Measurements from ENCODE around the gene IDH2.
"Not testable (repeated sequence)": the region's sequence is repeated elsewhere in the genome, so short reads cannot be mapped to it uniquely, and the experiment has no call there.

The IDH2 gene

DNA sequence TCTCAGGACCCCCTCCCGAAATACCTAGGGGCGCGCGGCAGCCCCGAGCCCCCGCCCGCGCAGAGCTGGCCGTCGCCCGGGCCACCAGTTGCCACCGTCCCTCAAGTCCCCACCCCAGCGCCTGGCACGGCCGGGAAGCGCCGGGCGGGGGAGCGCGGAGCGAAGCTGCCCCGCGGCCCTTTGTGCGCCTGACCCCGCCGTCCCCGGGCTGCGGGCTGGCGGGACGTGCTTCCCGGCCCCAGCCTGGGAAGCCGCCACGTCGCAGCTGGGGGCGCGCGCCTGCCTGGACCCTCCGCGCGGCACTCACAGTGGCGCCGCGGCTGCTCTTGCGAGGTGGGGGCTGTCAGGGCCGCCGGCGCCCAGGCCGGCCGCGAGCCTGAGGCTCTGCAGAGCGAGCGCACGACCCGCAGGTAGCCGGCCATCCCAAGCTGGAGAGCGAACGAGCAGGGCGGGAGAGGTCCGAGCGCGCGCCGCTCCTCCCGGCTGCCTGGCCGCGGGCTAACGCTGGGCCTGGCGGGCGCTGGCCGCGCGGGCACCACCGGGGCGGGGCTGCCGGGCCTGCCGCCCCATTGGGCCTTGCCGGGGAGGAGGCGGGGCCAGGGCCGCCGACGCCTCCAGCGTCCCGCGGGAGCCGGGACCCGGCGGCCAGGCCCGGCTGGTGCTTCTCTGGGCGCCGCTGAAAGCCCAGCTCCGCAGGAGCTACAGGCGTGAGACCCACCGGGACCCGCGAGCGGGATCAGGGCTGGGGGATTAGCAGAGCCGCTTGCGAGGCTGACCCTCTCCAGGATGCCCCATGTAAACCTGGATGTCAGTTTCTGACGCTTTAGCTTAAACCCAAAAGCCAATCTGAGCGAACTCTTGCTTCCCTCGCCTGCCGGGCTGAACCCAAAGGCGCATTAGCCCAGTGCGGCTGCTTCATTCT, at the start of gene IDH2:
TSS of gene IDH2 (minus strand) at position 500 of the 922 bp plus-strand sequence. CDS start at position 422, 78 bp downstream.
- peak; percentile 92 for DNase-seq

- not testable (repeated sequence) for DNase-seq
These were observed 48.3 kb upstream of the IDH2 start for GRCh38 chr15:90150551-90150950.

DNA sequence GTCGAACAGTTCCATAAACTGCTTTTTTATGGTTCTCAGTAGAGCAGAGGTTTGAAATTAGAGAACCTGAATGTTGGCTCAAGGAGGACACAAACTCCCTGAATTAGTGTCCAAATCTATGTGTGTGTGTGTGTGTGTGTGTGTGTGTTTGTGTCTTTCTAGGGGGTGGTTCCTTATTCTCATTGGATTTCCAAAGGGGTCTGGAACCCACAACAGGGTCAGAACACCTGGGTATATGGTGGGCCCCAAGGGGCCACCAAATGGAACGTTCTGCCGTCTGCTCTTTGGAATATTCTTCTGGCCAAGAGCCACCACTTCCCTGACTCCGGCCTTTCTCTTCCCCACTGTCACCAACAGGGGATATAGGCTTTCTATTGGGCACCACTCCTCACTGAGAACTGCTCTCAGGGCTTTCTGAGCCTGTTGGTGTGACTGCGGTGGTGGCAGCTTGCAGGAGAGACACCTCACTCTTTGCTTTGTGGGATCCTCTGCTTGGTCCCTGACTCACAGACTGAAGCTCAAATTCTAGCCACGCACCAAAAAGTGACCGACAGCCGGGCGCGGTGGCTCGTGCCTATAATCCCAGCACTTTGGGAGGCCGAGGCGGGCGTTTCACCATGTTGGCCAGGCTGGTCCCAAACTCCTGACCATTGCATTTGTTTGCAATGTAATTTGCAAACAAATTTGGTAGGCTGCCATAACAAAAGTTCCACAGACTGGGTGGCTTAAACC, 47.5 kb upstream of the IDH2 start:
- no peak for DNase-seq

DNA sequence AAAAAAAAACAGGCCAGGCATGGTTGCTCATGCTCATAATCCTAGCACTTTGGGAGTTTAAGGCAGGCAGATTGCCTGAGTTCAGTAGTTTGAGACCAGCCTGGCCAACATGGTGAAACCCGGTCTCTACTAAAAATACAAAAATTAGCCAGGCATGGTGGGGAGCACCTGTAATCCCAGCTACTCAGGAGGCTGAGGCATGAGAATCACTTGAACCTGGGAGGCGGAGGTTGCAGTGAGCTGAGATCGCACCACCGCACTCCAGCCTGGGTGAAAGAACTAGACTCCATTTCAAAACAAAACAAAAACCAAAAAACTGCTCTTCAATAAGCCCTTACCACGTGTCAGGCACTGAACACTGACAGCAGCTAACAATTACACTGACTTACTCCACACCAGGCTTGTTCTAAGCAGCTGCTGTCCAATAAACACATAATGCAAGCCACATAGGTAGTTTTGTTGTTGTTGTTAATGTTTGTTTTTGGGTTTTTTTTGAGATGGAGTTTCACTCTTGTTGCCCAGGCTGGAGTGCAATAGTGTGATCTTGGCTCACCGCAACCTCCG, 44.0 kb upstream of the IDH2 start:
- DNase-seq, result not testable (repeated sequence)

DNA sequence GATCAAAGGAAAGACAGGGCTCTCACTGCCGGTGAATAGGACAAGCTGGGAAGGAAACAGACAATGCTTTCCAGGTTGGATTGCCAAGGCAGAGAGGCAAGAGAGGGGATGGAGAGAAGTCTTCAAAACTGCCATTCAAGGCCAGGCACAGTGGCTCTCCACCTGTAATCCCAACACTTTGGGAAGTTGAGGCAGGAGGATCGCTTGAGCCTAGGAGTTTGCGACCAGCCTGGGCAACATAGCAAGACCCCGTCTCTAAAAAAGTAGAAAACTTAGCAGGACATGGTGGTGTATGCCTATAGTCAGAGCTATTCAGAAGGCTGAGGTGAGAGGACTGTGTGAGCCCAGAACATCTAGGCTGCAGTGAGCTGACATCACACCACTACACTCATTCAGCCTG, 43.5 kb upstream of the IDH2 start:
- DNase-seq, result no peak

DNA sequence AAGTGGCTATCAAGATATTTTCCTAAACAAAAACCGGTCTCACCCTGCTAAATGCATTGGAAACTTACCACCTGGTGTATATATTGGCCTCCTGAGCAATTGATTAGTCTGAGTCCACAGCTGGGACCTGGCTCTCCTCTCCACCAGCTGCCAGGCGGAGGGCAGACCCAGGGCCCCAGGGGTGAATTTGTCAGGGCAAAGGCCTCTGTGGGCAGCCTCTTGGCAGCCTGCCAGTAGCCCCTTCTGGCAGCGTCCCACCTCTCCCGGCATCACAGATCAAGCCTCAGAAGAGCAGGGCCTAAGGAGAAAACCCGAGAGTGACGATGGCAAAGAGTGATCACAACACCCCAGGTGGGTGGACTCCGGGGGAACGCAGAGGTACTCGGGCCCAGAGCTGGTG, 43.0 kb upstream of the IDH2 start:
- DNase-seq, result no peak

DNA sequence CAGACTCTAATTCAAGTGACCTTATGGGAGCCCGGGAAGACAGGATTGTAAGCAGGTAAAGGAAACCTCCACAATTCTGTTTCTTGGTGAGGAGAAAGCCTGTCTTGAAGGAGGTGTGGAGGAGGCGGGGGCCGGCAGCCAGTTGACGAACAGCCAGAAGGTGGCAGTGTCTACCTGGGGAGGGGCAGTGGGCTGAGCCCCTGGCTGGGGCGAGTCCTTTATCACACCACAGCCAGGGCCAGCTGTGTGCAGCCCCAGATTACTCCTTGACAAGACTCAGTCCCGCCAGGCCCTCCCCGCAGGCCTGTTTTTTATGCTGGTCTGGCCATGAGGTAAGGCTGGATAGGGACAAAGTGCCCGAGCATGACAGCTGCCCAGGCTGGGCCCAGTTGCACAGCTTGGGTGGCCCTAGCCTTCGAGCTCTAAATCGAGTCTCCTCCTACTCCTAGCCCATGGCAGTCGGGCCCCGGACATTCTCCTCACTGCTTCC, 40.9 kb upstream of the IDH2 start:
- DNase-seq, result peak; percentile 97

GRCh38 chr15:90142216-90143165, 40.2 kb upstream of the IDH2 start:
- DNase-seq, result no peak

DNA sequence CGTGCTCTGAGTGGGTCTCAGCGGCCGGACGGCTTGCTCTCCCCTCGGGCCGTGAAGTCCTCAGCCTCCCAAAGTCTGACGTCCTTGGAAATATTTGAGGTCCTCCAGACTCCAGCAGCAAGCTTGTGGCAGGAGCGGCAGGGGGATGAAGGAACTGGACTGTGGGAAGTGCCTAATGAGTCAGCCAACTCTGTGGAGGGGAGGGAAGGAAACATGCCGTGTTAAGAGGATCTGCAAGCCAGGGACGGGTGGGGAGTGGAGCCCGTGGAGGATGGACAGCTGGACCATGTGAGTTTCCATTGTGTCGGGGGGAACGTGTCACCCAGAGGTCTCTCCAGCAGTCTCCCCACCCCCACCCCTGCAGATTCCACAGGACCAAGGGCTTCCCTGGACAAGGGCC, 39.4 kb upstream of the IDH2 start:
- peak; percentile 88 for DNase-seq

GRCh38 chr15:90139549-90139948, 37.3 kb upstream of the IDH2 start:
- not testable (repeated sequence) for DNase-seq

DNA sequence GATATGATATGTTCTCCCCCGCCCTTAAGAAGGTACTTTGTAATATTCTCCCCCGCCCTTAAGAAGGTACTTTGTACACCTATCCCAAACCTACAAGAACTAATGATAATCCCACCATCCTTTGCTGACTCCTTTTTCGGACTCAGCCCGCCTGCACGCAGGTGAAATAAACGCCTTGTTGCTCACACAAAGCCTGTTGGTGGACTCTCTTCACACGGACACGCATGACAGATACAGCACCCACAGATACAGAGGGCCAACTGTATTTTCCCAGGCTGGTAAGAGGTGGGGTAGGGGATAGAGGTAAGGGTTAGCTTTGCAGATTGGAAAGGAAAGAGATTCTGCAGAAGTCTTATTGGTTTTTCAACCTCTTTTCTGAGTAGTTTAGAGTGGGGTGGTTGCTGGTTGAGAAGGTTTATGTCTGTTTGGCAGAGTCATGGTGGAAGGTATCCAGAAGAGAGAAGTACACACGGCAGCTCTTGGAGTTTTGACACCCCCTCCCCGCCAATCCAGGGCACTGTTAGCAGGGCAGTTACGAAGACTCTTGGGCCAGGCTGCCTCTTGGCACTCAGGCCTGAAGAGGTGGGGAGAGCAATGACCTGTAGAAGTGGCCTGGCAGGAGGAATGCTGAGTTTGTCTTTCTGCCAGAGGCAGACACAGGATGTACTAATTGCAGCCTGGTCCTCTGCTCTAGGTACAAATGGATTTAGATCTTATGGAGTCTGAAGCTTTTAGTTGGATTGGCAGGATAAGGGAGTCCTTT, 36.0 kb upstream of the IDH2 start:
- no peak for DNase-seq

GRCh38 chr15:90132437-90132836, 30.2 kb upstream of the IDH2 start:
- no peak for DNase-seq

- DNase-seq, result no peak
These were observed 29.6 kb upstream of the IDH2 start for GRCh38 chr15:90131848-90132247.

DNA sequence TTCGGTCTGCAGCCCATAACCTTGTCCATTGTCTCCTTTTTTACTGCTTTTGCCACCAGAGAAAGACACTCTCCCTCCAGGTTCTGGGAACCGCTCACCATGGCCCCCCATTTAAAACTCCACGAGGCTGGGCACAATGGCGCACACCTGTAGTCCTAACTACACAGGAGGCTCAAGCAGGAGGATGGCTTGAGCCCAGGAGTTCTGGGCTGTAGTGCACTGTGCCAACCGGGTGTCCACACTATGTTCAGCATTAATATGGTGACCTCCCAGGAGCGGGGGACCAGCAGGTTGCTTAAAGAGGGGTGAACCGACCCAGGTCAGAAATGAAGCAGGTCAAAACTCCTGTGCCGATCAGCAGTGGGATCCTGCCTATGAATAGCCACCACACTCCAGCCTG, 28.0 kb upstream of the IDH2 start:
- DNase-seq, result no peak

DNA sequence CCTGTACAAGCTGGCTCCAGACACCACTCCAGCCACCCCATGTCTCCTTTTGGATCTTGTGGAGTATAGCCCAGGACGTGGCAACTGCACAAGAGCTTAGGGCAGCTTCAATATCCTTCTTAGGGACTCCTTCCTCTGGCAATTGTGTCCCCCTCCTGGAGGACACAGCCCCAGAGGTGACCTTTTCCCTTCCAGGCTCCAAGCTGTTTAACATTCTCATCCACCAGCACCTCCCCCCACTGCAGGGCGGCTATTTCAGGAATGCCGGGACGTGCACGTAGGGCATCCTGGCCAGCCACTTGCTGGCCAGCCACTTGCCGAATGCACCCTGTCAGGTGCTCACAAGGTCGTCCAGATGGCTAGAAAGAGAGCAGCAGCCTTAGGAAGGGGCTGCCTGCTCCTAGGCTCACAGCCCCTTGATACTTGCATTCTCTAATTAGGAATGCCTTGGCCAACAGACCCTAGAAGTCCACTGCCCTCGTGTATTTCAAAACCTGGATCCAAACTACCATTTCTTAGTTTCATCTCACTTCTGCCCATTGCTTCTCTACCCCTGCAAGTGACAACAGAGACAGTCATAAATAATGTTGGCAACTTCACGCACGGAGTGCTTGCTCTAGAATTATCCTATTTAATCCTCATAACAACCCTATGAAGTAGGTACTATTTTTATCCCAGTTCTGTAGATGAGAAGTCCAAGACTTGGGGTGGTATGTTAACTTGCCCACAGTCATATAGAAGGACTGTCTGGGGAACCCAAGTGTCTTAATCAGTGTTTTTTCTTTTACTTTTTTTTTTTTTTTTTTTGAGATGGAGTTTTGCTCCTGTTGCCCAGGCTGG, 24.5 kb upstream of the IDH2 start:
- peak; percentile 95 for DNase-seq

DNA sequence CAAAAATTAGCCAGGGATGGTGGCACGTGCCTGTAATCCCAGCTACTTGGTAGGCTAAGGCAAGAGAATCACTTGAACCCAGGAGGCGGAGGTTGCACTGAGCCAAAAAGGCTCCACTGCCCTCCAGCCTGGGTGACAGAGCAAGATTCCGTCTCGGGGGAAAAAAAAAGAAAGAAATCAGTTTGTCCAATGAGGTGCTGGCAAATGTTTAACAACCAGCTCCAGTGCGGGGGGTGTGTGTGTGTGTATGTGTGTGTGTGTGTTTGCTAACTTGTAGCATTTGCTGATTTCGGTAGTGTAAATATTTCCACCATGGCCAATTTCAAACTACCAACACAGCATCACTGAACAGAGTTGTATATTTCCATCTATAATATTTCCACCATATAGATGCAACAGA, 23.8 kb upstream of the IDH2 start:
- DNase-seq, result no peak

DNA sequence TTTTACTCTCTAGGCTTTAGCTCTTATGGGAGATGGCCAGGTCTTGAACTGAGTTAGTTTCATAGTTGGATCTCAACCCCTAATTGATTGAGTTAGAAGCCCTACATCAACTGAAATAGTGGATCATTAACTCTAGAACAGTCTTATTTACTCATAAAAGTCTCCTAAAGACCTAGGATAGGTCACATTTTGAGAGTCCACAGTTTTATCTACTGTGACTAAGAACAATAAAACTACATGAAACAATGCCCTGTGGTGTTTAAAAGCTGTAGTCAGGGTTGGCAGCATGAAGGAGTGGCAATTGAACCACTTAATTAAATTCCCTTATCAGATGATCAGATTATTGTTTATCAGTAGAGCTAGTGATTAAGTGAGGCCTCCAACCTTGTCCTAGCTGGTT, 22.2 kb upstream of the IDH2 start:
- DNase-seq, result no peak

DNA sequence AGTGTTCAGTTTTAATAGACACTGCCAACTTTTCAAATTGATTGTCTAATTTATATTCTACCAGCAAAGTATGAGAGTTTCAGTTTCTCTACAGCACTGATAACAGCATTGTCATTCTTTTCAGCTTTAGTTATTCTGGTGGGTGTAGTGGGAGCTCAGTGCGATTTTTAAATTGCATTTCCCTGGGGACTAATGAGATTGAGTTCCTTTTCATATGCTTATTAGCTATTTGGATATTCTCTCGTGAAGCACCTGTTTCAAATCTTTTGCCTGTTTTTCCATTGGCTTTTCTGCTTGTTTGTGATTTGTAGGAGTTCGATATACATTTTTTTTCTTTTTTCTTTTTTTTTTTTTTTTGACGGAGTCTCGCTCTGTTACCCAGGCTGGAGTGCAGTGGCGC, 18.8 kb upstream of the IDH2 start:
- DNase-seq, result no peak

DNA sequence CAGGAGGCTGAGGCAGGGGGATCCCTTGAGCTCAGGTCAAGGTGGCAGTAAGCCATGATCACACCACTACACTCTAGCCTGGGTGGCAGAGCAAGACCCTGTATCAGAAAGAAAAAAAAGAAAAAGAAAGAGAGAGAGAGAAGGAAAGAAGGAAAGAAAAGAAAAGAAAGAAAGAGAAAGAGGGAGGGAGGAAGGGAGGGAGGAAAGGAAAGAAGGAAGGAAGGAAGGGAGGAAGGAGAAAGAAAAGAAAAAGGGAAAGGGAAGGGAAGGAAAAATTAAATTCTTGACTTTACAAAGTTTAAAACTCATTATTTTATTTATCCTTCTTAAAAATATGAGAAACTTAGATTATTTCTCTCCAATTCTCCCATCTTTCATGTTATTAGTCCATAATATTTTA, 17.1 kb upstream of the IDH2 start:
- DNase-seq, result no peak

GRCh38 chr15:90115783-90116182, 13.5 kb upstream of the IDH2 start:
- no peak for DNase-seq

GRCh38 chr15:90114451-90114901, 12.2 kb upstream of the IDH2 start:
- no peak for DNase-seq
